GM12873 (cell line): ENCODE data around the gene STK38.

Experiments used
- TF ChIP-seq, protein P1 (sequence below): IDR thresholded peaks from 2 replicates; pipeline ENCODE4 v1.5.1; 2012; ENCODE audit warnings: low read depth, mild to moderate bottlenecking, moderate library complexity, low read length, control low read depth; ENCODE audit not compliant: insufficient read depth; ENCODE audit errors: missing control alignments

STK38 gene

DNA sequence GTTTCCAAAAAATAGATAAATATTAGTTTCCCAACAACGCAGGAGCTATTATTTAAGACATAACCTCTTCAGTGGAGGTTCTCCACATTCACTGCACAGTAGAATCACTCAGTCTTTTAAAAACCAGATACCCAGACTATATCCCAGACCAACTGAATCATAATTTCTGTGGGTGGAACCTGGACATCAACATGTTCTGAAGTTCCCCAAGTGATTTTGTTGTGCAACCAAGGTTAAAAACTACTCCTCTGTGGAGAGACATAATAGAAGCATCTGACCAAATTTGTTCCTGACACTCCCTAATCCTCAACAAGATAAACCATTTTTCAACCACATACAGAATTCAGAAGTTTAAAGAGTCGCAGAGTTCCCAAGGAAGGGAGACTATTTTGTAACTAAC lies 42.3 kb downstream of the STK38 start:
- TF ChIP-seq, protein P1, sequence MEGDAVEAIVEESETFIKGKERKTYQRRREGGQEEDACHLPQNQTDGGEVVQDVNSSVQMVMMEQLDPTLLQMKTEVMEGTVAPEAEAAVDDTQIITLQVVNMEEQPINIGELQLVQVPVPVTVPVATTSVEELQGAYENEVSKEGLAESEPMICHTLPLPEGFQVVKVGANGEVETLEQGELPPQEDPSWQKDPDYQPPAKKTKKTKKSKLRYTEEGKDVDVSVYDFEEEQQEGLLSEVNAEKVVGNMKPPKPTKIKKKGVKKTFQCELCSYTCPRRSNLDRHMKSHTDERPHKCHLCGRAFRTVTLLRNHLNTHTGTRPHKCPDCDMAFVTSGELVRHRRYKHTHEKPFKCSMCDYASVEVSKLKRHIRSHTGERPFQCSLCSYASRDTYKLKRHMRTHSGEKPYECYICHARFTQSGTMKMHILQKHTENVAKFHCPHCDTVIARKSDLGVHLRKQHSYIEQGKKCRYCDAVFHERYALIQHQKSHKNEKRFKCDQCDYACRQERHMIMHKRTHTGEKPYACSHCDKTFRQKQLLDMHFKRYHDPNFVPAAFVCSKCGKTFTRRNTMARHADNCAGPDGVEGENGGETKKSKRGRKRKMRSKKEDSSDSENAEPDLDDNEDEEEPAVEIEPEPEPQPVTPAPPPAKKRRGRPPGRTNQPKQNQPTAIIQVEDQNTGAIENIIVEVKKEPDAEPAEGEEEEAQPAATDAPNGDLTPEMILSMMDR, result no peak

DNA sequence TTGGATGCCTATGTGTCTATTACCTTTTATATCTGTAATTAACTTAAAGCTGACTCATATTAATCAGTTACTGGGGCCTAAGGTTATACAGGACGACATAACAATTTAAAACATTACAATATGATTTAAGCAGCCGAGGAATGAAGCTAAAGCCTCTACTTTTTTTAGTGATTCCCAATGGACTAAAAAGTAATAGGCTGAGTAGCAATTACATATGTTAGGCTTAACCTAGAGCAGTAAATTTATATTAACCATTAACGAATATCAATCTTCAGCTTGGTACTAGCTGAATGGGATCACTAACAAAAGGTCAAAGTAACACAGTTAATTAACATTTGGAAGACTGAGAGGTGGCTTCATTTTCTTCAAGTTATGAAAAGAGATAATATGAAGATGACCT lies 43.1 kb downstream of the STK38 start:
- TF ChIP-seq, protein P1, result no peak

DNA sequence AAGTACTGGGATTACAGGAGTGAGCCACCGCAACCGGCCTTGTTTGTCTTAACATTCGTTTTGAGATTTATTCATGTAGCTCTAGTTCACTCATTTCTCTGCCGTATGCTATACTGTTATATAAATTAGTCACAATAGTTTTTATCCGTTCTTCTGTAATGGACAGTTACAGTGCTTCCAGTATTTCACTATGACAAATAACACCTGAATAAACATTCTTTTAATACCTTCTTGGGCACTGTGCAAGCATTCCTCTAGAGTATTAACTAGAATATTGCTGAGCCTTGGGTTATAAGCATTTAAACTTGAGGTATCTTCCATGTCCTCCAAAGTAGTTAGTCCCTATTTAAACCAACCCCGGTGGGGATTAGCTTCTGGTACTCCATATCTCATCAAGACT lies 45.6 kb downstream of the STK38 start:
- TF ChIP-seq, protein P1, result no peak

DNA sequence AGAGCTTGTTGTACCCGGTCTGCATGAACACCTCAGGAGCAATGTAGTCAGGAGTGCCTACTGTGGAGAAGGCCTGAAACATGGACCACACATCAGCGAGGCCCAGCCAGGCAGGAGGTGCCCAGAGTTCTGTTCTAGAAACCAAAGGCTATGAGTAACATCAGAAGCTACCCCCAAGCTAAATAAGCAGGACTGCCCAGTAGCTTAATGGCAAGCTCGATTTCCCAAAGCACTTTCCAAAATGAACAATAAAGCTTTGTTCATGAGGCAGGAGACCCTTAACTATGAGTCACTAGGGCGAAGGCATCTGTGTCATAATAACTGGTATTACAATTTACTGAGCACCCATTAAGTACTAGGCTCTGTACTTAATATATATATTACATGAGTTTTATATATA lies 47.4 kb downstream of the STK38 start:
- TF ChIP-seq, protein P1, result no peak

DNA sequence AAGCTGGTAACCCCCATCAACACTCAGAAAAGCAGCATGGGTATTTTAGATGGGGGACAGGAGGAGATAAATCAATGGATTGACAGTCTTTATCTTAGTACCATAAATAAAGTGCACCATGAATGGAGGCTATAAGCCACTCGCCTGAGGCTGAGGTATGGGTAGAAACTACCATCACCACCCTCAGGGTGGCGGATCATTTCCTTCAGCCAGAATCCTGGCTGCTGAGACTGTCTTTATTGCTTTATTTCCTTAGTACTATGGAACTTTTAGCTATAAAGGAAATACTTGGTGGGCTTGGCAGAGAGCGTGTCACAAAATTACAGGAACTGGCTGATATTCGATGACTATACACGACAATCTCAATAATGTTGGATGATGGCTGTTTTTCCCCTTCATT lies 52.2 kb downstream of the STK38 start:
- TF ChIP-seq, protein P1, result no peak

DNA sequence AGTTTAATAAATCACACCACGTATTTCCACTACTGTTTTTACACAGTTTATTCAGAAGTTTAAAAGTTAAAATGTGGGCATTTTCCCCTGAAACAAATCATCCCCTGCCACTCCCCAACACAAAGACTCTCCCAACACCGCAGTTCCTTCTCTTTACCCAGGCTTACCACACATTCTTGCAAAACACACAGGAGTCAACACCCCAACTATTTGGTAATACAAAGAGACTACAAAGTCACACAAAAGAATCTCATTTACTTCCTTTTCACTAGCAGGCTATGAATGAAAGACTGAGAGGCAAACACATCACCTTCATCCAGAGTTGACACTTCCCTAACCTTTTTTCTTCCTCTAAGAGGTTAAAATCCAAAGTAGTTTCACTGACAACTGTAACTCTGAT lies 53.4 kb downstream of the STK38 start:
- TF ChIP-seq, protein P1, result no peak

DNA sequence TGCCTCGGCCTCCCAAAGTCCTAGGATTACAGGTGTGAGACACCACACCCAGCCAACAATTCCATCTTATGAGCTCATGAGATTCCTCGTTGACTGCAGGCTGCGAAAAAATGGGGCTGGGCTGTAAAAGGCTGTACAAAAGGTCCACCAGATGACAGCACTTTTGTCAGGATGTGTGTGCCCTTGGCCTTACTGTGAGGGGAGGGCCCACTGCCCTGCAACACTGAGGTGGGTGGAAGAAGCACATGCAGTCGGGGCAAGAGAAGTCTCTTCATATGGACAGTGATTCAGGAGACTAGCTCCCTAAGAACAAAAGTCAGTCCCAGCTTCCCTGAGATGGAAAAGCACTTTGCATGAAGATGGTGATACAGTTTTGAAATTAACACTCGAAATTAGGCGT lies 54.0 kb downstream of the STK38 start:
- TF ChIP-seq, protein P1, result no peak
